ENCODE results near the gene NNMT.

The NNMT gene

DNA sequence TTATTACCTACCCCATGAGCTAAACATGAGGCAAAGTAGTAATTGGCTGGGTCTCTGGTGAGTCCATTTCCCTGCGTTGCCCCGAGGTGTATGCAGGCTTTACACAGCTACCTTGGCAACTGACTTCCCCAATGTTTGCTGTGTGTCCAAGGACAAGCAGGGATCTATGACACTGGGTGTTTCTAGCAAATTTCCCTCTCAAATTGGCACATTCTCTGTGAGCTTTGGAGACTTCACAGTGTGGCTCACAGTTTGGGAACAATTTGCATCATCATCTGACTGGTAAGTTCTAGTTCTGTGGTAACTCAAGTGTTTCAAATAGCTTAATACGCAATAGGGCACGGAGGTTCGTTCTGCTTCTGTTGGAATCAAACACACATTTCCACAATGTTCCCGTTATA is 12.5 kb downstream of the NNMT start:
- TF ChIP-seq TAF1 (IDR thresholded peaks at IDR 0.05; ENCODE audit: borderline replicate concordance, insufficient read depth, low read length) (no peak), FOXP2 (optimal IDR thresholded peaks at IDR 0.05; ENCODE audit: borderline replicate concordance, extremely low read depth, extremely low read length, insufficient read depth) (no peak), SIN3A (IDR thresholded peaks at IDR 0.05; ENCODE audit: borderline replicate concordance, insufficient read depth, low read length) (no peak), POLR2AphosphoS5 (IDR thresholded peaks at IDR 0.05; ENCODE audit: low read depth, low read length) (no peak)
- TF ChIP-seq, protein P1, sequence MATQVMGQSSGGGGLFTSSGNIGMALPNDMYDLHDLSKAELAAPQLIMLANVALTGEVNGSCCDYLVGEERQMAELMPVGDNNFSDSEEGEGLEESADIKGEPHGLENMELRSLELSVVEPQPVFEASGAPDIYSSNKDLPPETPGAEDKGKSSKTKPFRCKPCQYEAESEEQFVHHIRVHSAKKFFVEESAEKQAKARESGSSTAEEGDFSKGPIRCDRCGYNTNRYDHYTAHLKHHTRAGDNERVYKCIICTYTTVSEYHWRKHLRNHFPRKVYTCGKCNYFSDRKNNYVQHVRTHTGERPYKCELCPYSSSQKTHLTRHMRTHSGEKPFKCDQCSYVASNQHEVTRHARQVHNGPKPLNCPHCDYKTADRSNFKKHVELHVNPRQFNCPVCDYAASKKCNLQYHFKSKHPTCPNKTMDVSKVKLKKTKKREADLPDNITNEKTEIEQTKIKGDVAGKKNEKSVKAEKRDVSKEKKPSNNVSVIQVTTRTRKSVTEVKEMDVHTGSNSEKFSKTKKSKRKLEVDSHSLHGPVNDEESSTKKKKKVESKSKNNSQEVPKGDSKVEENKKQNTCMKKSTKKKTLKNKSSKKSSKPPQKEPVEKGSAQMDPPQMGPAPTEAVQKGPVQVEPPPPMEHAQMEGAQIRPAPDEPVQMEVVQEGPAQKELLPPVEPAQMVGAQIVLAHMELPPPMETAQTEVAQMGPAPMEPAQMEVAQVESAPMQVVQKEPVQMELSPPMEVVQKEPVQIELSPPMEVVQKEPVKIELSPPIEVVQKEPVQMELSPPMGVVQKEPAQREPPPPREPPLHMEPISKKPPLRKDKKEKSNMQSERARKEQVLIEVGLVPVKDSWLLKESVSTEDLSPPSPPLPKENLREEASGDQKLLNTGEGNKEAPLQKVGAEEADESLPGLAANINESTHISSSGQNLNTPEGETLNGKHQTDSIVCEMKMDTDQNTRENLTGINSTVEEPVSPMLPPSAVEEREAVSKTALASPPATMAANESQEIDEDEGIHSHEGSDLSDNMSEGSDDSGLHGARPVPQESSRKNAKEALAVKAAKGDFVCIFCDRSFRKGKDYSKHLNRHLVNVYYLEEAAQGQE (IDR thresholded peaks at IDR 0.05; ENCODE audit: insufficient read depth in 1 of 2, low read depth in 2 of 2, low read length in 2 of 2) = no peak

DNA sequence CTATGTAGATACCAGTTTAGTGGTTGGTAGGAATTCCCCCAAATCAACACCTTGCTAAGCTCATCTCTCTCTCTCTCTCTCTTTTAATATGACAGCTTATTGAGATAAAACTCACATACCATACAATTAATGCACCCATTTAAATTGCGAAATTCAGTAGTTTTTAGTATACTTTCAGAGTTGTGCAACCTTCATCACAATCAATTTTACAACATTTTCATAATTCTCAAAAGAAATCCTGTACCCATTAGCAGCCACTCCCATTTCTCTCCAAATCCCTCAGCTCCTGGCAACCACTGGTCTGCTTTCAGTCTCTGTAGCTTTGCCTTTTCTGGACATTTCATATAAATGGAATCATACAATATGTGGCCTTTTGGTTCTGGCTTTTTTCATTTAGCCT is 13.3 kb downstream of the NNMT start:
- no peak for TF ChIP-seq SIN3A (IDR thresholded peaks at IDR 0.05; ENCODE audit: borderline replicate concordance, insufficient read depth, low read length)
- TF ChIP-seq TAF1 (IDR thresholded peaks at IDR 0.05; ENCODE audit: borderline replicate concordance, insufficient read depth, low read length) = no peak
- TF ChIP-seq POLR2AphosphoS5 (IDR thresholded peaks at IDR 0.05; ENCODE audit: low read depth, low read length) = no peak

DNA sequence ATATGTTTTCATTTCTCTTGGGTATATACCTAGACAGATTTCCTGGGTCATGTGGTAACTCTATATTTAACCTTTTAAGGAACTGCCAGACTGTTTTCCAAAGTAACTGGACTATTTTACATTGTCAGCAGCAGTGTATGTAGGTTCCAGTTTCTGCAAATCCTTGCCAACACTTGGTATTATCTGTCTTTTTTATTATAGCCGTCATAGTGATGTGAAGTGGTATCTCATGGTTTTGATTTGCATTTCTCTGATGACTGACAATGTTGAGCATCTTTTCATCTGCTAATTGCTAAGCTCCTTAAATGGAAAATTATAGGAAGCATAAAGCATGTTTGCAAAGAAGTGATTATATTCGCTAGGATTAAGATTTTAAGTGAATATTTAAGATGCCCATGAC is 13.9 kb downstream of the NNMT start:
- TF ChIP-seq POLR2AphosphoS5 (IDR thresholded peaks at IDR 0.05; ENCODE audit: low read depth, low read length) (no peak), SIN3A (IDR thresholded peaks at IDR 0.05; ENCODE audit: borderline replicate concordance, insufficient read depth, low read length) (no peak), TAF1 (IDR thresholded peaks at IDR 0.05; ENCODE audit: borderline replicate concordance, insufficient read depth, low read length) (no peak), FOXP2 (optimal IDR thresholded peaks at IDR 0.05; ENCODE audit: borderline replicate concordance, extremely low read depth, extremely low read length, insufficient read depth) (no peak)
- TF ChIP-seq, protein P1 (IDR thresholded peaks at IDR 0.05; ENCODE audit: insufficient read depth in 1 of 2, low read depth in 2 of 2, low read length in 2 of 2) = no peak

DNA sequence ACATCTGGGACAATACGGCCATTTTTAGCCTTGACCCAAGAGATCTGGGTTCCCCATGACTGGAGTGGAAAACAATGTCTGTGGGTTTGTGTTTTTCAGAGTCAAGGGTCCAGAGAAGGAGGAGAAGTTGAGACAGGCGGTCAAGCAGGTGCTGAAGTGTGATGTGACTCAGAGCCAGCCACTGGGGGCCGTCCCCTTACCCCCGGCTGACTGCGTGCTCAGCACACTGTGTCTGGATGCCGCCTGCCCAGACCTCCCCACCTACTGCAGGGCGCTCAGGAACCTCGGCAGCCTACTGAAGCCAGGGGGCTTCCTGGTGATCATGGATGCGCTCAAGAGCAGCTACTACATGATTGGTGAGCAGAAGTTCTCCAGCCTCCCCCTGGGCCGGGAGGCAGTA is 15.7 kb downstream of the NNMT start:
- TF ChIP-seq, protein P1 (IDR thresholded peaks at IDR 0.05; ENCODE audit: insufficient read depth in 1 of 2, low read depth in 2 of 2, low read length in 2 of 2) = no peak
- TF ChIP-seq FOXP2 (optimal IDR thresholded peaks at IDR 0.05; ENCODE audit: borderline replicate concordance, extremely low read depth, extremely low read length, insufficient read depth) (no peak), SIN3A (IDR thresholded peaks at IDR 0.05; ENCODE audit: borderline replicate concordance, insufficient read depth, low read length) (no peak), POLR2AphosphoS5 (IDR thresholded peaks at IDR 0.05; ENCODE audit: low read depth, low read length) (no peak)

DNA sequence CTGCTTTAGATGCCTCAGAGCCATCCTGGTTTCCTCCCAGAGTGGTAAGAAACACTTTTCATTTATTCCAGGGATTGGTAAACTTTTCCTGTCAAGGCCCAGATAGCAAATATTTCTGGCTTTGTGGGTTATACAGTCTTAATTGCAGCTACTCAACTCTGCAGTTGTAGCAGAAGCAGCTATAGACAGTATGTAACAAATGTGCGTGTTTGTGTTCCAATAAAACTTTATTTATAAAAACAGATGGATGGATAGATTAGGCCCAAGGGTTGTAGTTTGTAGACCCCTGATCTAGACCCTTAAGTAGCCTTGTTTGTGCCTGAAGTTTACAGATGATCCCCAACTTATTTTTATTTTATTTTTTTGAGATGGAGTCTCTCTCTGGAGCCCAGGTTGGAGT is 17.9 kb downstream of the NNMT start:
- TF ChIP-seq, protein P1 (IDR thresholded peaks at IDR 0.05; ENCODE audit: insufficient read depth in 1 of 2, low read depth in 2 of 2, low read length in 2 of 2) = no peak
- no peak for TF ChIP-seq POLR2AphosphoS5 (IDR thresholded peaks at IDR 0.05; ENCODE audit: low read depth, low read length)
- TF ChIP-seq SIN3A (IDR thresholded peaks at IDR 0.05; ENCODE audit: borderline replicate concordance, insufficient read depth, low read length) = no peak

Data from PFSK-1 (cell line).